Keratinocyte (primary cell): ENCODE measurements around the gene UNK.

Experiments used
- CTCF ChIP-seq, 3 experiments: IDR thresholded peaks in 1 of 3; conservative IDR thresholded peaks in 1 of 3; optimal IDR thresholded peaks in 1 of 3; 2 replicates in 2 of 3; 3 replicates in 1 of 3; pipeline versions ENCODE3 to v1.5.1; 2011; ENCODE audit warnings: low read length in 3 of 3, mild to moderate bottlenecking in 3 of 3, moderate library complexity in 2 of 3, control low read depth in 1 of 3, inconsistent platforms in 1 of 3; ENCODE audit not compliant: insufficient read depth in 2 of 3; ENCODE audit errors: extremely low read depth in 1 of 3
- EZH2 ChIP-seq: IDR thresholded peaks from one replicate; pipeline ENCODE4 v1.6.1; 2012; ENCODE audit warnings: inconsistent platforms, mild to moderate bottlenecking, low read length, moderate library complexity

- TF ChIP-seq CTCF (optimal IDR thresholded peaks at IDR 0.05 in 1 of 3, IDR thresholded peaks at IDR 0.05 in 1 of 3, conservative IDR thresholded peaks at IDR 0.05 in 1 of 3; ENCODE audit: extremely low read depth in 1 of 3, insufficient read depth in 2 of 3, low read length in 3 of 3) (no peak), EZH2 (no peak)
Observed at GRCh38 chr17:75832164-75832651, 47.6 kb downstream of the UNK start.
